ENCODE data around the gene TREX2. TPM values are rescaled to one million over a fixed set of nuclear protein-coding genes. Genes with fewer than 3 reads are reported as not detected.

TREX2 gene
- total RNA-seq, 1 donor: 3.3 TPM

DNA sequence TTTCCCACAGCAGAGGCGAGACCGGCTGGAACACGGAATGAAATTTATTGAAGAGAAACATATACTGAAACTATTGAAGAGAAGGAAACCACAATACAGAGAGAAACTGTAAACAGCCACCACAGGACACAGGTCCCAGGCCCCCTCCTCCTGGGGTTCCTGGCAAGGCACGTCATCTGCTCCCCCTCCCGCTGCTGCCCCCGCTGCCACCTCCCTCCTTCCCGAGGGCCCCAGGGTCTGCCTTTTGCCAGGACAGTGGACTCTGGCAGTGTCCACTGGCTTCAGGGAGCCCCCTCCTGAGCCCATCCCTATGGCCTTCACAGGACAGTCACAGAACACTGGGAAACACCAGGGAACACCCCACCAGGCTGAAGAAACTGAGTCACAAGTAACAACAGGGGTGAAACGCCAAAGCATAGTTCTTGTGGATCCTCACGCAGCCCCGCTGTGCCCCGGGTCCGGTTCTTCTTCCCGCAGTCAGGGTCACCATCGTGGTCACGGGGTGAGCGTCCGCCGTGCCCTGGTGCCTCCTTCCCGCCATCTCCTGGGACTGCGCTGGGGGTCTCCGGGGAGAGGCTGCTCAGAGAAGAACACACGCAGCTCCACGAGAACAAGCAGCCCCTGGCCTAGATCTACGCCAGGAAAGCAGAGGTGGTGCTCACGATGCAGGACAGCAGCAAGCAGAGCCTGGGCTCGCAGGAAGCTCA, 50.1 kb downstream of the TREX2 start:
- TF ChIP-seq, protein P1, sequence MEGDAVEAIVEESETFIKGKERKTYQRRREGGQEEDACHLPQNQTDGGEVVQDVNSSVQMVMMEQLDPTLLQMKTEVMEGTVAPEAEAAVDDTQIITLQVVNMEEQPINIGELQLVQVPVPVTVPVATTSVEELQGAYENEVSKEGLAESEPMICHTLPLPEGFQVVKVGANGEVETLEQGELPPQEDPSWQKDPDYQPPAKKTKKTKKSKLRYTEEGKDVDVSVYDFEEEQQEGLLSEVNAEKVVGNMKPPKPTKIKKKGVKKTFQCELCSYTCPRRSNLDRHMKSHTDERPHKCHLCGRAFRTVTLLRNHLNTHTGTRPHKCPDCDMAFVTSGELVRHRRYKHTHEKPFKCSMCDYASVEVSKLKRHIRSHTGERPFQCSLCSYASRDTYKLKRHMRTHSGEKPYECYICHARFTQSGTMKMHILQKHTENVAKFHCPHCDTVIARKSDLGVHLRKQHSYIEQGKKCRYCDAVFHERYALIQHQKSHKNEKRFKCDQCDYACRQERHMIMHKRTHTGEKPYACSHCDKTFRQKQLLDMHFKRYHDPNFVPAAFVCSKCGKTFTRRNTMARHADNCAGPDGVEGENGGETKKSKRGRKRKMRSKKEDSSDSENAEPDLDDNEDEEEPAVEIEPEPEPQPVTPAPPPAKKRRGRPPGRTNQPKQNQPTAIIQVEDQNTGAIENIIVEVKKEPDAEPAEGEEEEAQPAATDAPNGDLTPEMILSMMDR (IDR thresholded peaks at IDR 0.05; ENCODE audit: extremely low read depth, low read depth, low read length): no peak
- no peaks in the 10 kb centered on the region for H3K9me3 ChIP-seq (ENCODE audit: low read depth, low read length)
- no peaks in the 10 kb centered on the region for H3K36me3 ChIP-seq (ENCODE audit: insufficient read depth, low read length)
- peak; percentile 63 for DNase-seq (ENCODE audit: insufficient read length, low spot score, missing footprints)
- H3K4me1 ChIP-seq (ENCODE audit: insufficient read depth, low read length): no peaks in the 10 kb centered on the region
- H3K4me3 ChIP-seq (ENCODE audit: insufficient read depth, low read length): no peak overlapping the region
- H3K4me2 ChIP-seq (ENCODE audit: insufficient read depth, low read length): no peak overlapping the region
- H3K27ac ChIP-seq (ENCODE audit: low read depth, low read length): no peak overlapping the region
- no peaks in the 10 kb centered on the region for H3K79me2 ChIP-seq (ENCODE audit: insufficient read depth, low read length)
- no peaks in the 10 kb centered on the region for H3K27me3 ChIP-seq (ENCODE audit: insufficient read depth, low read length)
- no peak overlapping the region for H2AFZ ChIP-seq (ENCODE audit: low read length)
- no peaks in the 10 kb centered on the region for H4K20me1 ChIP-seq (ENCODE audit: insufficient read depth, low read length)

DNA sequence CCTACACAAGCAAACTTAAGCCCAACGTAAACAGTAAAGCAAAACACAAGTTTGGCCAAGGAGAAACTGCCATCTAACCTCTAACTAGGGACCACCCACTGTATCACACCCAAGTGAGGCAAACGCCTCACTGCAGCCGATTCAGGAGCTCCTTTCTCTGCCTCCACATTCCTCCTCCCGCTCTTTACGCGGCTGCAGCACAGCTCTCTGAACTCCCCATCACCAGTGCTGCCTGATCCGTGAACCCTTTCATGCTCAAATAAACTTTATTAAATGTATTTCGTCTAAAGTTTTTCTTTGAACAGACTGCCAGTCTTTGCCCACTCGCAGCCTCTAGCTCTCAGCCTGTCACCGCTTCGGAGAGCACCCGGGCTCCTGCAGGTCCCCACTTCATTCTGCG, 51.2 kb downstream of the TREX2 start:
- Histone ChIP-seq H3K27me3 (ENCODE audit: insufficient read depth, low read length) (no peaks in the 10 kb centered on the region), H3K36me3 (ENCODE audit: insufficient read depth, low read length) (no peaks in the 10 kb centered on the region), H3K9me3 (ENCODE audit: low read depth, low read length) (no peaks in the 10 kb centered on the region), H2AFZ (ENCODE audit: low read length) (no peak overlapping the region), H3K4me2 (ENCODE audit: insufficient read depth, low read length) (no peak overlapping the region), H4K20me1 (ENCODE audit: insufficient read depth, low read length) (no peaks in the 10 kb centered on the region), H3K79me2 (ENCODE audit: insufficient read depth, low read length) (no peaks in the 10 kb centered on the region), H3K27ac (ENCODE audit: low read depth, low read length) (no peak overlapping the region), H3K4me1 (ENCODE audit: insufficient read depth, low read length) (no peaks in the 10 kb centered on the region), H3K4me3 (ENCODE audit: insufficient read depth, low read length) (no peak overlapping the region)
- TF ChIP-seq, protein P1 (IDR thresholded peaks at IDR 0.05; ENCODE audit: extremely low read depth, low read depth, low read length): no peak
- peak; percentile 56 for DNase-seq (ENCODE audit: insufficient read length, low spot score, missing footprints)

Small RNAs within 50 kb of the gene (small RNA-seq; reads per million reads assigned to genes)
- gene RN7SL667P: not detected

Other genes starting within 250 kb of the TREX2 start
- gene PNMA6F, start 124.3 kb downstream of the TREX2 start, total RNA-seq: not detected in 2 replicates
- gene ZNF275, start 111.9 kb downstream of the TREX2 start, total RNA-seq: 11.2 and 12.1 TPM in 2 replicates
- not detected in 2 replicates for gene PNMA6E, start 44.7 kb downstream of the TREX2 start, total RNA-seq
- under 0.01 TPM in 1 of 2 replicates, not detected in the other for gene ZFP92, start 34.6 kb downstream of the TREX2 start, total RNA-seq
- 8.3 and 14.1 TPM in 2 replicates for gene HAUS7, start 24.5 kb upstream of the TREX2 start, total RNA-seq
- 139 and 210 TPM in 2 replicates for gene BGN, start 48.9 kb upstream of the TREX2 start, total RNA-seq
- under 0.01 TPM in 1 of 2 replicates, not detected in the other for gene ATP2B3, start 71.6 kb upstream of the TREX2 start, total RNA-seq
- 29.3 and 33.0 TPM in 2 replicates for gene CCNQ, start 153.1 kb upstream of the TREX2 start, total RNA-seq
- gene DUSP9, start 201.1 kb upstream of the TREX2 start, total RNA-seq: under 0.01 TPM in 2 replicates
- 0.29 and 0.36 TPM in 2 replicates for gene PNCK, start 227.8 kb upstream of the TREX2 start, total RNA-seq
- 15.3 and 19.5 TPM in 2 replicates for gene SLC6A8, start 241.9 kb upstream of the TREX2 start, total RNA-seq